GM13976 (cell line): ENCODE results near the gene CST7.

Experiments used
- DNase-seq: peaks from one replicate; pipeline ENCODE4 v3.0.0; 2012; ENCODE audit warnings: low spot score
- in situ Hi-C: fragments of 300-500 bp; cut with MboI; formaldehyde crosslinking; loops from one replicate; pipeline ENCODE4 v1.12.0; 2022; ENCODE audit warnings: low sequenced_read_pairs, mixed read lengths, inconsistent platforms; ENCODE audit not compliant: unreplicated experiment
- TF ChIP-seq, protein P1 (sequence below): IDR thresholded peaks from 2 replicates; pipeline ENCODE4 v1.5.1; 2012; ENCODE audit warnings: borderline replicate concordance, mild to moderate bottlenecking; ENCODE audit not compliant: insufficient read depth; ENCODE audit errors: extremely low read depth, missing control alignments, control extremely low read depth

Gene CST7

DNA sequence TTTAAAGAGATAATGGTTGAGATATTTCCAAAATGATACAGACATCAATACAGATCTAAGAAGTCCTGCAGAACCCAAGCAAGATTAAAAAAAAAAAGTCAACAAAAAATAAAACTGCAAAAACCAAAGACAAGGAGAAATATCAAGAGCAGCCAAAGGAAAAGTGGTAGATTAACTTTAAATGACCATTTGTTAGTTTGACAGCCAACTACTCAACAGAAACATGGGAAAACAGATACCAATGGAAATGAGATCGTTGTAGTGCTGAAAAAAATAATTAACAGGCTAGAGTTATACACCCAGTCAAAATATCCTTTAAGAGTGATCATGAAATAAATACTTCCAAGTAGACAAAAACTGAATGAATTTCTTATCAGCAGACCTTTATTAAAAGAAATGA is 53.9 kb downstream of the CST7 start:
- in situ Hi-C loops, result no loop called here
- DNase-seq, result no peak
- TF ChIP-seq, protein P1, sequence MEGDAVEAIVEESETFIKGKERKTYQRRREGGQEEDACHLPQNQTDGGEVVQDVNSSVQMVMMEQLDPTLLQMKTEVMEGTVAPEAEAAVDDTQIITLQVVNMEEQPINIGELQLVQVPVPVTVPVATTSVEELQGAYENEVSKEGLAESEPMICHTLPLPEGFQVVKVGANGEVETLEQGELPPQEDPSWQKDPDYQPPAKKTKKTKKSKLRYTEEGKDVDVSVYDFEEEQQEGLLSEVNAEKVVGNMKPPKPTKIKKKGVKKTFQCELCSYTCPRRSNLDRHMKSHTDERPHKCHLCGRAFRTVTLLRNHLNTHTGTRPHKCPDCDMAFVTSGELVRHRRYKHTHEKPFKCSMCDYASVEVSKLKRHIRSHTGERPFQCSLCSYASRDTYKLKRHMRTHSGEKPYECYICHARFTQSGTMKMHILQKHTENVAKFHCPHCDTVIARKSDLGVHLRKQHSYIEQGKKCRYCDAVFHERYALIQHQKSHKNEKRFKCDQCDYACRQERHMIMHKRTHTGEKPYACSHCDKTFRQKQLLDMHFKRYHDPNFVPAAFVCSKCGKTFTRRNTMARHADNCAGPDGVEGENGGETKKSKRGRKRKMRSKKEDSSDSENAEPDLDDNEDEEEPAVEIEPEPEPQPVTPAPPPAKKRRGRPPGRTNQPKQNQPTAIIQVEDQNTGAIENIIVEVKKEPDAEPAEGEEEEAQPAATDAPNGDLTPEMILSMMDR, result no peak

DNA sequence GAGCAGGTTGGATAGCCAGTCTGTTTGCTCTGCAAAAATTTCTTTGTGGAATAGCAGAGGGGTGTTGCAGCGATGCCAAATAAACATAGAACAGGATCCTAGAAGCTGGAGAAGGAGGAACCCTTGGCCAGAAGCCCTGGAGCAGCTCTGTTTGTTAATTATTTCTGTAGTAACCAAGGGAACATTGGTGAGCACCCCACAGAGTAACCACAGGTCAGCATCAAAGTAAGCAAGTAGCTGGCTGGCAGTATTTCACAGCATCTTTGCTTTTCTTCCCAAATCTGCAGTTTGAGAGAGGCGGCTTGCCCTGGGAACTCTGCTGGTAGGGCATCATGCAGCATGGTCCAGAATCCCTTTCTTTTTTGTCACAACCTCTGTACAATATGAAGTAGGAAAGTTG is 56.2 kb downstream of the CST7 start:
- TF ChIP-seq, protein P1, result no peak
- DNase-seq, result no peak
- in situ Hi-C loops, result no loop called here

DNA sequence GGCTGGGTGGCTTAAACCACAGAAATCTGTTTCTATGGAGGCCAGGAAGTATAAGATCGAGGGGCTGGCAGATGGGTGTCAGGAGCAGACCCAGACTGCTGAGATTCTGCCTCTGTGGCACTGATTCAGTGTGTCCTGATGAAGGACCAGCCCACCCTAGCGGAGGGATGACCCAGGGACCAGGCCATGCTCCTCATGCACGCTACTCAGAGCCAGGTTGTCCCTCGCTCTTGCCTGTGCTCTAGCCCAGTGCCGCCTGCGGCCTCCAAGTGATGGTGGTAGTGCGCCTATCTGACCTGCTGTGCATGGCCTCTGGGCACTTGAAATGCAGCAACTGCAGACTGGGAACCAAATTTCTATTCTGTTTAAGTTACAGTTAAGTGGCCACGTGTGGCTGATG is 56.6 kb downstream of the CST7 start:
- in situ Hi-C loops, result no loop called here
- TF ChIP-seq, protein P1, result no peak
- DNase-seq, result no peak

DNA sequence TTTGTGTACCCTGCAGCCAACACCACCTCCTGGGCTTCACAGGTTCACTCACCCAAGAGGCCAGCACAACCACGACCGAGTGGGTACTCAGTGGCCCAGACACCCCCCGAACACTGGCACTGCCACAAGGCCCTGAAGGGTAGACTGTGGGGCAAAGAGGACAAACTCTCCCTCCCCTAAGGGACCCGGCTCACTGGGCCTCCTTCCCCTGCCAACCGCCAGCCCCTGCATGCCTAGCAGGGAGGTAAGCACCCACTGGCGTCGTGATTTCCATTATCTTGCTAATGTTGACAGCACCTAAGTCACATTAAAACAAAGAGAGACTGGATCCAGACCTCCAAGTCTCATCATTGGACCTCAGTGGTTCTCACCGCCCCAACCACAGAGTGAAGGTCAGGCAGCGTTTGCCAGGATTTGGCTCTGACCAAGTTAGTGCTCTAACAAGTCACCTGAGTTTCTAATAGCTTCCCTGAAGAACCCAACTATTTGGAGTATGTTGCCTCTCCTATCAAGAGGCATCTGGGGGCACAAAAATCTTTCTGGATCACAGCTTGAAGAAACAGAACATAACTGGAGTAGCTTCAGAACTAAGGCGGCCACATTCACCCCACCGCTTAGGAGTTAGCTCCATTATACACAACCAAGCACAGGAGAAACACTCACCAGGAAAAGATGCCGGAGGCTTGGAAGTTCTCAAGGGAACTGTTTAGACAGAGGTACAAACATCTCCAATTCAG is 57.5 kb downstream of the CST7 start:
- DNase-seq, result no peak
- TF ChIP-seq, protein P1, result no peak
- in situ Hi-C loops, result no loop called here

DNA sequence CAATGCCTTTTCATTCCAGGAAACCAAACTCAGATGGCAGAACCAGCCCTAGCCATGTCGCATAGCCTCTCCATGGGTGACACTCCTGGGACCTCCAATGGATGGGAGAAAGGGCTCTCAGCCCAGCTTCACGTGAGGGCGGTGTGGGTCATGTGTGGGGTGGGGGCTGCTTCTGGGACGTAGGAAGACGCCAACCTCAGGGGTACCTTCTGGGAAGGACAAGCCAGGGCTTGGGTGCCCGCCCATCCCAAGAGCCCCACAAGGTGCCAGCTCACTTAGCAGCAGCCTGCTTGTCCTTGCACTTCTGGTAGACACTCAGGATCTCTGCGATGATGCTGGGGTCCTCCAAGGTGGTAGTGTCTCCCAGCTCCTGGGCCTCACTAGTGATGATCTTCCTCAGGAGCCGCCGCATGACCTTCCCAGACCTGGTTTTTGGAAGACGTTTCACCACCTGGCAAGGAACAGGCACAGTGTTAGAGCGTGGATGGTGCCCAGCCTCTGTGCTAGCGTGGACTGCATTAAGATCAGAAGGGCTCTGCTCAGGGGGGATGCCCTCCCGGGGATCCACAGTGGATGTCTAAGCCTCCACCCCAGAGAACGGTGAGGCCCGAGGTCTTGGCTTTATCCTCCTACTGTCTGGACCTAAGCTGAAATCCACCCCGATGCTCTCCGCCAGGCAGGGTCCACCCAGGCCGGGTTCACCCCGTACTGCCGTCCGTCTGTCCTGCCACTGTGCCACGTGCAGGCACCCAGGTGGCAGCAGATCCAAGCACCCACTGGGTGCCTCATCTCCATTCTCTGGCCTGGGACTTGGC is 58.6 kb downstream of the CST7 start:
- in situ Hi-C loops, result no loop called here
- TF ChIP-seq, protein P1, result no peak
- DNase-seq, result no peak

DNA sequence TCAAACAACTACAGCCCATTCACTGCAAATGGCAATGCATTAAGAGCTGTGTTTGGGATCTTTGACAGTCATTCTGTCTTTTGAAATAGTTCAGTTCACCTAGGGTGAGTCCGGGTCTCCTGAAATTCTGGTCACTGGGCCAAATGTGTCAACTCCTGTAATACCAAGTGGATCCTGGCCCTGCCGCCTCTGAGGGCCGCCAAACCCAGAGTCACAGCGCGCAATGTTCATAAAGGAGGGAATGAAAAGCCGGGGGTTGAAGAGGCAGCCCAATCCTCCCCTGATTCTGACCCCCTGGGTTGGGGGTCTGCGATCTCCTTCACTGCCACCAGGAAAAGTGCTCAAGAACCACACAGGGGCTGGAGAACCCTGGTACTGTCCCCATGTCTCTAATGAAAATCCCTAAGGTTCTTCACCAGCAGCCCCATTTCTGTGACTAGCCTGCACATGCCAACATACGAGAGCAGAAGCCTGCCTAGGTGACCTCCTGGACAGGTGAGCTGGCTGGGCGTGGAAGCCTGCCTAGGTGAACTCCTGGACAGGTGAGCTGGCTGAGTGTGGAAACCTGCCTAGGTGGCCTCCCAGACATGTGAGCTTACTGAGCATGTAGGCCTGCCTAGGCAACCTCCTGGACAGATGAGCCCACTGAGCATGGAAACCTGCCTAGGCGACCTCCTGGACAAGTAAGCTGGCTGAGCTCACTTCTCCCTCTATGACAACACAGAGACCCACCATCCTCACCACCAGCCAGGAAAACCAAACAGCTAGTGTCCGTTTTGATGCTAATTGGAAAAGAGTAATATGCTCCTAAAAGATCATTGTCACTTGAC is 59.5 kb downstream of the CST7 start:
- no peak for DNase-seq
- in situ Hi-C loops, result no loop called here

More for the DNA sequence above, 59.5 kb downstream of the CST7 start:
- TF ChIP-seq, protein P1, result no peak
